GM19397 (cell line): Measurements from ENCODE around the gene KCNMB2.

Experiments
- ATAC-seq: cut with Tn5 transposase; IDR thresholded peaks from one replicate; pipeline ENCODE4 v1.9.1; 2021; ENCODE audit warnings: mild to moderate bottlenecking, moderate library complexity; ENCODE audit not compliant: unreplicated experiment

The KCNMB2 gene

DNA sequence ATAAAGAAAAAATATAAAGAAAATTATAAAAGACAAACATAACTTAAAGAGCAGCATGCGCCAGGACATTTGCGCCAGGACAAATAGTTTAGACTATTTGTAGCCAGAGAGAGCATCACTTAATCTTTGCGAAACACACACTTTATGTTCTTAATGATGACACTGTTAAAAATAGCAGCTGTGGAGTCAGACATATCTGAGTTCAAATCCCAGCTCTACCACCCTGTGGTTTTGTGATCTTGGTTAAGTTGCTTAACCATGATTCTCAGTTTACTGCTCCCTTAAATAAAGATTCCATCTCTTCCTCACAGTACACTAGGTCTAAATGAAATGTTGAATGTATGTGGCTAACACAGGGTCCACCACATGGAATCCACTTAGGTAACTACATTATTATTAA, 31.4 kb downstream of the KCNMB2 start:
- no peak for ATAC-seq

- no peak for ATAC-seq
Measured at GRCh38 chr3:178568155-178568731, 32.0 kb downstream of the KCNMB2 start.

DNA sequence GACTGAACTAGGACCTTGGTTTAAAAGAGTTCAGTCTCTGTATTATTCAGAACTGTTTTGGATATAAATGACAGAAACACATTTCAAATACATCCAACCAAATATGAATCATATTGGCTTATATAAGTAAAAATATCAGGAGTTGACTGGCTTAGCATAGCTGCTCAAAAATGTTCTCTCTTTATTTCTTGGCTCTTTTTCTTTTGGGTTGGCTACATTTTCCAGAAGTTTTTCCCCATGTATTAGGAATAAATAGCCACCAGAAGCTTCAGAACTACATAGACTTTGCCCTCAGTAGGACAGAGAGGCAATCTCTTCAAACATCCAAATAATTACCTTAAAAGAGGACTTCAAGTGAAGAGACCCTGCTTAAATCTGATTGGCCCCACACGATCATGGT, 32.7 kb downstream of the KCNMB2 start:
- ATAC-seq: no peak

GRCh38 chr3:178569826-178570225, 33.6 kb downstream of the KCNMB2 start:
- no peak for ATAC-seq

GRCh38 chr3:178583963-178584575, 47.8 kb downstream of the KCNMB2 start:
- ATAC-seq: no peak

DNA sequence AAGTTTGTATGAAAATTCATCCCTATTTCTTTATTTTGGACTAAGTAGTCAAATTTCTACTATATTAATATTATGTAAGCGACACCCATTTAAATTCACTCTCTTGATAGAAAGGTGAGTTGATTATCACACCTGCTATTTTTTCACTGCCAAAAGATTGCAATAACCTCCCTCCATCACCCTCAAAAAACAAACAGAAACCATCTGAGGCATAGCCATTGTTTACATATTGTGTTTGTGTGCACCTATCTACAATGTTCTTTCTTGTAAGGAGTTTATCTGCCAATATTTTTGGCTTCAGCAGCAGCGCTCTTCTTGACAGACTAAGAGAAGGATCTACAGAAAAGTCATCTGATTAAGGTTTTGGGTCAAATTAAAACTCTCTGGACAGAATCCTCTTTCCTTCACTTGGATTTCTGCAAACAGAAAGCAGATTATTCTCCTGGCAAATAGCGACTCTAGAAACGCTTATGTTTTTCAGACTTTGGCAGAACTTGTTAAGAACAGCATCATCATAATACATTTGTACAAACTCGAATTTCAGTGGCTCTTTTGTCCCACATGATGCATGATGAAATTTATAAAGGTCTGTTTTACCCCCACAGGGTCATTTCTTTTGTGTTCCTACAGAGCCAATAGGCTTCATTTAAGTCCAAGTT, 48.6 kb downstream of the KCNMB2 start:
- no peak for ATAC-seq

DNA sequence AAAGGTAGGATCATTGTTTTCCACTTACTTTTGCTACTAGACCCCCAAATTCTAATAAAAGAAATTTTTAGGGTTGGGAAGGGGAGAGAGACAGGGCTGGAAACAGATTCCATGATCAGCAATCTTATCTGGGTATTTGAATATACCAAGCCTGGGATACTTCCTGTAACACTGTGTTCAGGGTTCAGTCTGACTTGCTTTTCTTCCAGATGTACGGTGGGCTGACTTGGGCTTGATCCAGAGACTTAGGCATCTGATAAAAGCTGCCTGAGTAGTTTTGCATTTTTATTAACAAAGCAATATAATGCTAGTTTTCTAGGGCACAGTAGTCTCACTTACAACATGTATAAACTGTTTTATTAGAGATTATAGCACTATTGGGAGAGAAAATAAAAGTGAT, 49.2 kb downstream of the KCNMB2 start:
- no peak for ATAC-seq

DNA sequence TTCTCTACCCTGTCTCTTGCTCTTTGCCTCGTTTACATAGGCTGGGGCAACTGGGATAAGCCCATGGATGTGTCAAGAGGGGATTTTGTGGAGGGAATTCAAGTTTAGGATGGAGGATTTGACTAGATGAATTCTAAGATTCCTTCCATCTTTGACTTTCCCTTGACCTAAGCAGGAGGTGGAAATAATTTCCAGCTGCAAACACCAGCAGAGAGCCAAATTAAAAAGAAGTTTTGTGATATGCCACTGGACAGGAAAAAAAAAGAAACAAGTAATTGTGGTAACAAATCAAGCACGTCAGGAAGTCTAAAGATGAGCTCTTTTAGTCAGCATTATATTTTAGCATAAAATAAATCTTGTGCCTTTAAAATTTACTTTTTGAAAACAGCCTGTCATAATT, 49.8 kb downstream of the KCNMB2 start:
- no peak for ATAC-seq

- ATAC-seq: no peak
Measured at GRCh38 chr3:178588628-178589027, 52.4 kb downstream of the KCNMB2 start.

- ATAC-seq: no peak
Measured at GRCh38 chr3:178593786-178594185, 57.5 kb downstream of the KCNMB2 start.

GRCh38 chr3:178597371-178597770, 61.1 kb downstream of the KCNMB2 start:
- ATAC-seq: no peak

- ATAC-seq: no peak
Measured at GRCh38 chr3:178602856-178603255, 66.6 kb downstream of the KCNMB2 start.

- no peak for ATAC-seq
Measured at GRCh38 chr3:178603735-178604134, 67.5 kb downstream of the KCNMB2 start.

- no peak for ATAC-seq
Measured at GRCh38 chr3:178618197-178618596, 82.0 kb downstream of the KCNMB2 start.

DNA sequence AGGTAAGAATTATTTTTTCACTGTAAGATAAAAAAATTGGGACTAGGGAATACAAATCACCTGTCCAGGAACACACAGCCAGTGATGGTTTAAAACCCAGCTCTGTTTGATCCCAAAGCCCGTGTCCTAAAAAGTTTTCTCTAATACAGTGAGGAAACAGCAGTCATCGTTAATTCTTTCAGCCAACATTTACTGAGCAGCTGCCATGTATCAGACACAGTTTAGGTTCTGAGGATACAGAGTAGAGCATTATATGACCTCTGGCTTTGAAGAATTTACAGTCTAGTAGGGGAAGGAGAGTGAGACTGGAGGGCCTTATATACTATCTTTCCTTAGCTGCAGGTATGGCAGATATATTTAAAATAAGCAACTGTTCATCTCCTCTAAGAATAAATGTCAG, 82.7 kb downstream of the KCNMB2 start:
- no peak for ATAC-seq

DNA sequence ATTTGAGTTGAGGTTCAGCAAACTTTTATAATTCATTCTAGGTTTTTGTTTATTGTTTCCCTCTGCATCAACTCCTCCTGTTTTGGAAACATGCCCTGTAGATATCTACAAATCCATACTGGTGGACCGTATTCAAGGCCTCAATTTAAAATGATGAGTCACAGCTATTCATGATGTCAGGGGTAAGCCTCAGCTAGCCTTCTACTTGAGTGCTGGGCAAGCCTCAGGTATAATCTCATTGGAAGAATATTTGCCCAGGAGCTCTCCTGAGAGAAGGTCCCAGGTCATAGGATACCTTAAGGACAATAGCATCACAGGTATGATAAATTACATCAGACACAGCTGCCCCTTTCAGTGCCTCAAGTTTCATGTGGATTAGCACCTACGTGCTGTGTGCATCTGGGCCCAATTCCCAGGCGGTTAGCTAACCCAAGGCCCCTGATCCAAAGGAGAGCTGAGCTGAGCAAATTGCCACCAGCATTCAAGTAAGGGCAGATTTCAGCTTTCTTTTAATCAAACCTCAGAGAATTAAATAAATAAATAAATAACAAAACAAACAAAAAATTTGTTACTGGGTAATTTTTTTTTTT, 87.5 kb downstream of the KCNMB2 start:
- ATAC-seq: no peak

GRCh38 chr3:178624276-178624675, 88.0 kb downstream of the KCNMB2 start:
- ATAC-seq: no peak

- no peak for ATAC-seq
Measured at GRCh38 chr3:178625053-178625600, 88.9 kb downstream of the KCNMB2 start.

GRCh38 chr3:178628037-178628436, 91.8 kb downstream of the KCNMB2 start:
- no peak for ATAC-seq

GRCh38 chr3:178629430-178630178, 93.4 kb downstream of the KCNMB2 start:
- ATAC-seq: no peak

DNA sequence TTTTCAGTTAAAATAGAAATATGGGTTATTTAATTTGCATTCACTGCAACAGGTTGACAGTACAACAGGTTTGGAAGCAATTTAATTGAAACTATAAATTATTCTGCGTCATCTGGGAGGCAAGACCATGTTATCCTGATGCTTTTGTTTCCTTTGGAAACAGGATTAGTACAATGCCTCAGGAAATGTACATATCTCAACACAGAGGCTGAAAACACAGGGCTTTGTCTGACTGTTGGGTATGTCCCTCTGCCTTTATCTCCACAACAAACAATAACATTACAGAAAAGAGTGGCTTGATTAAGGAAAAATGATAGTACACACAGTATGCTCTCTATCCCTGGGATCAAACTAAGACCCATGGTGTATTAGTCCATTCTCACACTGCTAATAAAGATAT, 95.7 kb downstream of the KCNMB2 start:
- no peak for ATAC-seq
